ENCODE measurements around the gene PTPRT.

DNA sequence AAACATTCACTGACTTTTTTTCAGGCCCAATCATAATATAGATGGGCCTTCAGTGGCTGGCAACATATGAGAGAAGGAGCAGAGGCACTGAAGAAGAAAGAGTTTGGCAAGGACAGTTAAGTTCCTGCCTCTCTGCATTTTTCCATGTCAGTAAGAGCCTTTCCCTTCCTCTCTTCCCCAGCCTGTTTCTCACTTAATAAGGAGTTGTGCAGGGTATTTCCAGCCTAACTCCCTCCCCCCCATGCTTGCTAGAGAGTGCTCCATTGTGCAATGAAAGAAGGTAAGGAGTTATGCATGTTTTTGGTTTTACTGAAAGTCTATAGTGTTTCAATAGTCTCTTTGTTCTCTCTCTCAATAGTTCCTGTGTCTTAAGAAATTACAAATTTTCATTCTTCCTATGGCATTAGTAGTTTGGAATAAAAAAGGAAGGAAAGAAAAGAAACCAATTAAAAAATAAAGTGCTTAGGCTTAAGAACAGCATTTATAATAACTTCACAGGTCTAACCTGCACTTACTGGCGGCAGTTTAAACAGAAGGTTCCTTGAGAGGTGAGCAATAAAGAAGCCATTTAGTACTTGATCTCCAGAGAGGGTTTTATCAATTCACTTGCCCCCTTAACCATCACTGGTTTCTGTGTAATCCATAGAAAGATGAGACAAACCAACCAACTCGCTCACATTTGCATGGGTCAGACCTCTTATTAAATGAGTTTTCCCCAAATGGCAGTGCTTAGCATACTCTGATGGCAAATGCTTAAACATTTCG lies 251.1 kb downstream of the PTPRT start:
- no peak for TF ChIP-seq CTCF (IDR thresholded peaks at IDR 0.05)
- no peak for TF ChIP-seq POLR2A (IDR thresholded peaks at IDR 0.05)

All from Peyer's patch (tissue), 4 donors.